MM.1S (cell line): Measurements from ENCODE around the gene DAB2IP.

Experiments
- DNase-seq: peaks from one replicate; pipeline ENCODE4 v3.0.0-alpha.2; 2015
- H2AFZ ChIP-seq: fragments of 300-600 bp; sonication (generic); 2 replicates; pipeline ENCODE4 v1.6.0; 2016; ENCODE audit warnings: antibody characterized with exemption, low read length
- H3F3A ChIP-seq: fragments of 300-600 bp; sonication (generic); 2 replicates; pipeline ENCODE4 v1.6.1; 2016; ENCODE audit warnings: mild to moderate bottlenecking, antibody characterized with exemption, low read length, moderate library complexity, mixed read lengths; ENCODE audit not compliant: insufficient read depth
- H3K27ac ChIP-seq: fragments of 300-600 bp; sonication (generic); 2 replicates; pipeline ENCODE4 v1.5.1; 2016; ENCODE audit warnings: mild to moderate bottlenecking, low read length
- H3K27me3 ChIP-seq: fragments of 300-600 bp; sonication (generic); replicated peaks from 2 replicates; pipeline ENCODE4 v1.6.0; 2016; ENCODE audit warnings: low read length; ENCODE audit not compliant: insufficient read depth
- H3K36me3 ChIP-seq: fragments of 300-600 bp; sonication (generic); replicated peaks from 2 replicates; pipeline ENCODE4 v1.6.1; 2016; ENCODE audit warnings: mild to moderate bottlenecking, low read length, mixed read lengths; ENCODE audit not compliant: insufficient read depth
- H3K4me1 ChIP-seq: fragments of 300-600 bp; sonication (generic); 2 replicates; pipeline ENCODE4 v1.6.1; 2016; ENCODE audit warnings: low read length, mixed read lengths
- H3K4me2 ChIP-seq: fragments of 300-600 bp; sonication (generic); 2 replicates; pipeline ENCODE4 v1.6.0; 2016; ENCODE audit warnings: low read depth, low read length
- H3K4me3 ChIP-seq: fragments of 300-600 bp; sonication (generic); 2 replicates; pipeline ENCODE4 v1.5.1; 2016; ENCODE audit warnings: low read length, mixed read lengths
- H3K79me2 ChIP-seq: fragments of 300-600 bp; sonication (generic); 2 replicates; pipeline ENCODE4 v1.6.1; 2016; ENCODE audit warnings: mixed run types, low read length, mixed read lengths
- H3K9ac ChIP-seq: fragments of 300-600 bp; sonication (generic); 2 replicates; pipeline ENCODE4 v1.6.1; 2016; ENCODE audit warnings: low read length, mixed read lengths
- H3K9me2 ChIP-seq: fragments of 300-600 bp; sonication (generic); replicated peaks from 2 replicates; pipeline ENCODE4 v1.6.1; 2016; ENCODE audit warnings: mild to moderate bottlenecking, low read length, mixed read lengths; ENCODE audit not compliant: insufficient read depth
- H3K9me3 ChIP-seq: fragments of 300-600 bp; sonication (generic); replicated peaks from 2 replicates; pipeline ENCODE4 v1.6.1; 2016; ENCODE audit warnings: mild to moderate bottlenecking, low read length, mixed read lengths; ENCODE audit not compliant: insufficient read depth
- H4K20me1 ChIP-seq: fragments of 300-600 bp; sonication (generic); 2 replicates; pipeline ENCODE4 v1.6.1; 2016; ENCODE audit warnings: mild to moderate bottlenecking, low read length, moderate library complexity, mixed read lengths; ENCODE audit not compliant: insufficient read depth
- EZH2 ChIP-seq: fragments of 300-600 bp; sonication (generic); optimal IDR thresholded peaks from 2 replicates; pipeline ENCODE3; 2017; ENCODE audit warnings: low read depth, mild to moderate bottlenecking, antibody characterized with exemption, low read length, mixed read lengths
- EZH2phosphoT487 ChIP-seq: fragments of 300-600 bp; sonication (generic); IDR thresholded peaks from 2 replicates; pipeline ENCODE4 v1.6.1; 2018; ENCODE audit warnings: antibody characterized with exemption, low read length
- TF ChIP-seq, protein P1 (sequence below): fragments of 300-600 bp; sonication (generic); IDR thresholded peaks from 2 replicates; pipeline ENCODE4 v1.5.1; 2016; ENCODE audit warnings: antibody characterized with exemption, low read length, mixed read lengths

Gene DAB2IP

GRCh38 chr9:121660876-121661275, 9.4 kb downstream of the DAB2IP start:
- DNase-seq, result no peak
- Histone ChIP-seq H2AFZ (no peak overlapping the region), H3K9ac (no peak overlapping the region), H3K4me1 (no peaks in the 10 kb centered on the region), H3K9me3 (no peaks in the 10 kb centered on the region), H4K20me1 (no peaks in the 10 kb centered on the region), H3K9me2 (no peaks in the 10 kb centered on the region), H3K27me3 (peaks cover 25% of the 10 kb centered on the region), H3K36me3 (no peaks in the 10 kb centered on the region), H3K4me3 (no peak overlapping the region), H3K27ac (no peak overlapping the region), H3K4me2 (no peak overlapping the region), H3K79me2 (no peaks in the 10 kb centered on the region), H3F3A (no peaks in the 10 kb centered on the region)
- TF ChIP-seq, protein P1, sequence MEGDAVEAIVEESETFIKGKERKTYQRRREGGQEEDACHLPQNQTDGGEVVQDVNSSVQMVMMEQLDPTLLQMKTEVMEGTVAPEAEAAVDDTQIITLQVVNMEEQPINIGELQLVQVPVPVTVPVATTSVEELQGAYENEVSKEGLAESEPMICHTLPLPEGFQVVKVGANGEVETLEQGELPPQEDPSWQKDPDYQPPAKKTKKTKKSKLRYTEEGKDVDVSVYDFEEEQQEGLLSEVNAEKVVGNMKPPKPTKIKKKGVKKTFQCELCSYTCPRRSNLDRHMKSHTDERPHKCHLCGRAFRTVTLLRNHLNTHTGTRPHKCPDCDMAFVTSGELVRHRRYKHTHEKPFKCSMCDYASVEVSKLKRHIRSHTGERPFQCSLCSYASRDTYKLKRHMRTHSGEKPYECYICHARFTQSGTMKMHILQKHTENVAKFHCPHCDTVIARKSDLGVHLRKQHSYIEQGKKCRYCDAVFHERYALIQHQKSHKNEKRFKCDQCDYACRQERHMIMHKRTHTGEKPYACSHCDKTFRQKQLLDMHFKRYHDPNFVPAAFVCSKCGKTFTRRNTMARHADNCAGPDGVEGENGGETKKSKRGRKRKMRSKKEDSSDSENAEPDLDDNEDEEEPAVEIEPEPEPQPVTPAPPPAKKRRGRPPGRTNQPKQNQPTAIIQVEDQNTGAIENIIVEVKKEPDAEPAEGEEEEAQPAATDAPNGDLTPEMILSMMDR, result no peak

GRCh38 chr9:121661328-121661727, 9.9 kb downstream of the DAB2IP start:
- Histone ChIP-seq H4K20me1 (no peaks in the 10 kb centered on the region), H3K9me2 (no peaks in the 10 kb centered on the region), H2AFZ (no peak overlapping the region), H3K4me1 (no peaks in the 10 kb centered on the region), H3K79me2 (no peaks in the 10 kb centered on the region), H3K4me3 (no peak overlapping the region), H3K27ac (no peak overlapping the region), H3K9me3 (no peaks in the 10 kb centered on the region), H3K4me2 (no peak overlapping the region), H3F3A (no peaks in the 10 kb centered on the region), H3K9ac (no peak overlapping the region), H3K27me3 (peaks cover 25% of the 10 kb centered on the region), H3K36me3 (no peaks in the 10 kb centered on the region)
- DNase-seq, result no peak
- TF ChIP-seq EZH2, result no peak
- TF ChIP-seq, protein P1, result no peak
- no peak for TF ChIP-seq EZH2phosphoT487

DNA sequence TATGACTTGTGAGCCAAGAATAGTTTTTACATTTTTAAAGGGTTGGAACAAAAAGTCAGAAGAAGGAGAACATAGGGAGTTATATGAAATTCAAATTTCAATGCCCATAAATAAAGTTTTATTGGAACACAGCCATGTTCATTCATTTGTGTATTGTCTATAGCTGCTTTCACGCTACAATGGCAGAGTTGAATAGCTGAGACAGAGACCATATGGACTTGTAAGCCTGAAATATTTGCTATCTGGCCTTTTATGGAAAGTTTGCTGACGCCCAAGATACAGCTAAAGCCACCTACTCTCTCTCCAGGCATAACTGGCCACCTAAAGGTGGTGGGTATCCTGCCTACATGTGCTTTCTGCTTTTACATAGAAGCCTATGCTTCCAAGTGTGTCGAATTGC, 10.9 kb downstream of the DAB2IP start:
- no peaks in the 10 kb centered on the region for H3F3A ChIP-seq
- H3K9me3 ChIP-seq, result no peaks in the 10 kb centered on the region
- H3K27me3 ChIP-seq, result peaks cover 25% of the 10 kb centered on the region

More for the DNA sequence above, 10.9 kb downstream of the DAB2IP start:
- Histone ChIP-seq H3K4me3 (no peak overlapping the region), H3K4me2 (no peak overlapping the region), H3K79me2 (no peaks in the 10 kb centered on the region), H3K9ac (no peak overlapping the region), H3K4me1 (no peaks in the 10 kb centered on the region), H3K9me2 (no peaks in the 10 kb centered on the region), H2AFZ (no peak overlapping the region), H3K36me3 (no peaks in the 10 kb centered on the region), H3K27ac (no peak overlapping the region), H4K20me1 (no peaks in the 10 kb centered on the region)
- TF ChIP-seq EZH2phosphoT487 (no peak), EZH2 (no peak)
- TF ChIP-seq, protein P1, result no peak
- DNase-seq, result no peak
